T-helper 1 cell treated with Interleukin-12 subunit alpha and Interleukin-12 subunit beta and Interleukin-4 antibody, amounts not matched to agents 30 ng/mL and 1 ng/mL, for 36 hours (primary cell): ENCODE measurements around the gene C5AR2. TPM values are rescaled to one million over a fixed set of nuclear protein-coding genes. Genes with fewer than 3 reads are reported as not detected.
"Not testable (repeated sequence)": the region's sequence is repeated elsewhere in the genome, so short reads cannot be mapped to it uniquely, and the experiment has no call there.

Experiments used
- intact Hi-C: fragments of 100-400 bp; cut with micrococcal nuclease; formaldehyde crosslinking; loops from one replicate; pipeline ENCODE4 v1.15.1; 2024
- total RNA-seq: library from RNA; stranded (reverse); gene quantifications from 2 replicates; pipeline ENCODE4 v1.2.3, GENCODE V29; 2022

Gene C5AR2
- total RNA-seq, 1 donor from 2014 or later = 0.22 TPM

GRCh38 chr19:47323409-47323808, 8.6 kb upstream of the C5AR2 start:
- intact Hi-C loops = no loop called here

GRCh38 chr19:47323872-47324271, 8.1 kb upstream of the C5AR2 start:
- intact Hi-C loops = no loop called here

GRCh38 chr19:47324502-47324901, 7.5 kb upstream of the C5AR2 start:
- intact Hi-C loops = no loop called here

GRCh38 chr19:47330466-47330869, 1.5 kb upstream of the C5AR2 start:
- intact Hi-C loops = no loop called here

GRCh38 chr19:47331490-47331889, 485 bp upstream of the C5AR2 start:
- intact Hi-C loops = no loop called here

- intact Hi-C loops = not testable (repeated sequence)
These were observed 5.1 kb downstream of the C5AR2 start for GRCh38 chr19:47336765-47337718.

GRCh38 chr19:47339196-47339880, 7.4 kb downstream of the C5AR2 start:
- intact Hi-C loops = no loop called here

GRCh38 chr19:47340477-47341208, 8.7 kb downstream of the C5AR2 start:
- intact Hi-C loops = no loop called here

GRCh38 chr19:47341734-47342133, 9.8 kb downstream of the C5AR2 start:
- intact Hi-C loops = no loop called here

GRCh38 chr19:47343194-47343802, 11.3 kb downstream of the C5AR2 start:
- intact Hi-C loops = no loop called here

GRCh38 chr19:47344425-47344824, 12.4 kb downstream of the C5AR2 start:
- intact Hi-C loops = no loop called here

- intact Hi-C loops = loop anchor here (5.0 kb wide), 3 partner anchors 49 to 484 kb away; partner anchors contain the start of gene ARHGAP35
These were observed 14.0 kb downstream of the C5AR2 start for GRCh38 chr19:47346024-47346423.

GRCh38 chr19:47348819-47349795, 17.1 kb downstream of the C5AR2 start, which contains the start of gene DHX34:
Gene DHX34, plus strand, starts transcription at chr19:47349315. Its CDS starts 3,716 bp downstream, at chr19:47353031.
- intact Hi-C loops = loop anchor here (1.0 to 5.0 kb wide), 15 partner anchors 42 to 1014 kb away; partner anchors contain the start of genes ARHGAP35, CALM3, INAFM1 and KPTN

GRCh38 chr19:47350630-47351029, 18.7 kb downstream of the C5AR2 start:
- intact Hi-C loops = no loop called here

- intact Hi-C loops = no loop called here
These were observed 19.6 kb downstream of the C5AR2 start for GRCh38 chr19:47351548-47351947.

- intact Hi-C loops = no loop called here
These were observed 20.1 kb downstream of the C5AR2 start for GRCh38 chr19:47352095-47352494.

GRCh38 chr19:47353307-47353712, 21.3 kb downstream of the C5AR2 start:
- intact Hi-C loops = no loop called here

- intact Hi-C loops = no loop called here
These were observed 24.9 kb downstream of the C5AR2 start for GRCh38 chr19:47356900-47357299.

GRCh38 chr19:47357788-47358680, 26.1 kb downstream of the C5AR2 start:
- intact Hi-C loops = no loop called here
